Measurements from ENCODE around the gene WDR70.
"Not testable (repeated sequence)": the region's sequence is repeated elsewhere in the genome, so short reads cannot be mapped to it uniquely, and the experiment has no call there.

The WDR70 gene

DNA sequence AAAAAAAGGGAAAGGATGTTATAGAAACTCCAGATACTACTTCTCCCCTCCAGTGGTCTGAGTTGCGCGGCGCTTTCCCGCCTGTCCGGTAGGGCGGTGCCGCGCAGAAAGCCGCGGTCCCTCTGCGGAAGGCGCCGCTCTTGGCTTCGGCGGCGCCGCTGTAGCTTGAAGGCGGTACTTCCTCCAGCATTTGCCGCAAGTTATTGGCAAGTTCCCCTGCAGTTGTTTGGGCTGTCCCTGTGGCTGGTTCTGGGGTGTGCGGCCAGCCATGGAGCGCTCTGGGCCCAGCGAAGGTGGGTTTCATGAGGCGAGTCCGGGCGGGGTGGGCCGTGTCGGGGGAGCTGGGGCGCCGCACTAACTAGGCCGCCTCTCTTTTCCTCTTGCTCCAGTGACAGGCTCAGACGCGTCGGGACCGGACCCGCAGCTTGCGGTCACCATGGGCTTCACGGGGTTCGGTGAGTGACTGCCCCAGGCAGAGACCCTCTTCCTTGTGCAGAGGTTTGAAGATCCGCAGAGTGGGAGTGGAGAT lies at the start of gene WDR70:
Gene WDR70 (plus strand): TSS at position 219 of the 529 bp plus-strand sequence. CDS start 50 bp downstream, at position 269.
- peaks cover 16% of the 10 kb centered on the region for H3K36me3 Mint-ChIP-seq (ENCODE audit: low read depth)
- not testable (repeated sequence) for H3K4me1 Mint-ChIP-seq (ENCODE audit: low read depth); H3K27me3 Mint-ChIP-seq (ENCODE audit: low read depth); H3K9me3 Mint-ChIP-seq
- peak within 1 kb of the TSS; percentile 84 for H3K27ac Mint-ChIP-seq
- H3K4me3 Mint-ChIP-seq: peak within 1 kb of the TSS; percentile 99
- peak; percentile 80 for DNase-seq (ENCODE audit: low spot score)

DNA sequence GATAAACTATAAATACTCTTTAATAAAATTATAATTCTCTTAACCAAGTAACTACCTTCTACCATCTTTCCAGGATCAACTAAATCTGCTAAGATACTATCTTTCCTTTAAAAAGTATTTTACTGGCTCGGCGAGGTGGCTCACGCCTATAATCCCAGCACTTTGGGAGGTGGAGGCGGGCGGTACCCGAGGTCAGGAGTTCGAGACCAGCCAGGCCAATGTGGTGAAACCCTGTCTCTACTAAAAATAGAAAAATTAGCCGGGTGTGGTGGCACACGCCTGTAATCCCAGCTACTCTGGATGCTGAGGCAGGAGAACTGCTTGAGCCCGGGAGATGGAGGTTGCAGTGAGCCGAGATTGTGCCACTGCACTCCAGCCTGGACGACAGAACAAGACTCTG lies 44.4 kb upstream of the WDR70 start:
- not testable (repeated sequence) for H3K27ac Mint-ChIP-seq; H3K4me1 Mint-ChIP-seq (ENCODE audit: low read depth); H3K4me3 Mint-ChIP-seq; H3K27me3 Mint-ChIP-seq (ENCODE audit: low read depth); H3K9me3 Mint-ChIP-seq; DNase-seq (ENCODE audit: low spot score)
- peaks cover 45% of the 10 kb centered on the region for H3K36me3 Mint-ChIP-seq (ENCODE audit: low read depth)

DNA sequence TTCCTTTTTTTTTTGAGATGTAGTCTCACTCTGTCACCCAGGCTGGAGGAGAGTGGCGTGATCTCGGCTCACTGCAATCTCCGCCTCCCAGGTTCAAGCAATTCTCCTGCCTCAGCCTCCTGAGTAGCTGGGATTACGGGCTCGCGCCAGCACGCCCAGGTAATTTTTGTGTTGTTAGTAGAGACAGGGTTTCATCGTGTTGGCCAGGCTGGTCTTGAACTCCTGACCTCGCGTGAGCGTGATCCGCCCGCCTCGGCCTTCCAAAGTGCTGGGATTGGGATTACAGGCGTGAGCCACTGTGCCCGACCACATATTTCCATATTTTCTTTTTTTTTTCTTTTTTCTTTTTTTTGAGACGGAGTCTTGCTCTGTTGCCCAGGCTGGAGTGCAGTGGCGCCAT lies 36.4 kb upstream of the WDR70 start:
- peaks cover 48% of the 10 kb centered on the region for H3K36me3 Mint-ChIP-seq (ENCODE audit: low read depth)
- not testable (repeated sequence) for H3K4me3 Mint-ChIP-seq; H3K4me1 Mint-ChIP-seq (ENCODE audit: low read depth); H3K9me3 Mint-ChIP-seq; DNase-seq (ENCODE audit: low spot score); H3K27me3 Mint-ChIP-seq (ENCODE audit: low read depth); H3K27ac Mint-ChIP-seq

DNA sequence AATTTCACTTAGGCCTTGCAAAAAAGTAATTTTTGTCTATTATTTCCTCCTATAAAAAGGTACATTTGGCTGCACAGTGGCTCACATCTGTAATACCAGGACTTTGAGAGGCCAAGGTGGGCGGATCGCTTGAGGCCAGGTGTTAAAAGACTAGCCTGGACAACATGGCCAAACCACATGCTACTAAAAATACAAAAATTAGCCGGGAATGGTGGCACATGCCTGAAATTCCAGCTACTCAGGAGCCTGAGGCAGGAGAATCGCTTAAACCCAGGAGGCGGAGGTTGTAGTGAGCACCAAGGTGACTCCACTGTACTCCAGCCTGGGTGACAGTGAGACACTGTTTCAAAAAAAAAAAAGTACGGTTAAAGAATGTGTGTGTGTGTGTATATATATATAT lies 24.0 kb upstream of the WDR70 start:
- Mint-ChIP-seq H3K27ac (no peak overlapping the region), H3K36me3 (ENCODE audit: low read depth) (peaks cover 25% of the 10 kb centered on the region)

DNA sequence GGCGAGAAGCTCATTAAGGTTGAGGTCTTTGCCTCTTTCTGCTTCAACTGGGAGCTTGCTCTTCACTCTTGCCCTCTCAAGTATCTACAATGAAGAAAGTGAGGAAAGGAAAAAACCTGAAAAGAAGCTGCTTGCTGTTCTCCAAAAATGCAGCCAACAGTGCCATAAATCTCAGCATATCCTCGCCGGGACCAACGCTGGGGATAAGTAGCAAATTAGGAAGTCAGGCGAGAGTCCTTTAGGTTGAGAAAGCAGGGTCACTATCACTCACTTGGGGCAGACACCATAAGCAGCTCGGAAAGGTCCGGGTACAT lies 8.6 kb upstream of the WDR70 start:
- Mint-ChIP-seq H3K9me3 (no peaks in the 10 kb centered on the region), H3K27me3 (ENCODE audit: low read depth) (no peaks in the 10 kb centered on the region), H3K27ac (peak overlapping the region; percentile 95), H3K4me1 (ENCODE audit: low read depth) (peaks cover 24% of the 10 kb centered on the region), H3K4me3 (peak overlapping the region; percentile 95), H3K36me3 (ENCODE audit: low read depth) (peaks cover 15% of the 10 kb centered on the region)
- no peak for DNase-seq (ENCODE audit: low spot score)

More for the DNA sequence above, 24.0 kb upstream of the WDR70 start:
- no peak overlapping the region for H3K4me3 Mint-ChIP-seq
- peaks cover 2% of the 10 kb centered on the region for H3K4me1 Mint-ChIP-seq (ENCODE audit: low read depth)
- H3K27me3 Mint-ChIP-seq (ENCODE audit: low read depth): no peaks in the 10 kb centered on the region
- no peak for DNase-seq (ENCODE audit: low spot score)
- H3K9me3 Mint-ChIP-seq: no peaks in the 10 kb centered on the region

DNA sequence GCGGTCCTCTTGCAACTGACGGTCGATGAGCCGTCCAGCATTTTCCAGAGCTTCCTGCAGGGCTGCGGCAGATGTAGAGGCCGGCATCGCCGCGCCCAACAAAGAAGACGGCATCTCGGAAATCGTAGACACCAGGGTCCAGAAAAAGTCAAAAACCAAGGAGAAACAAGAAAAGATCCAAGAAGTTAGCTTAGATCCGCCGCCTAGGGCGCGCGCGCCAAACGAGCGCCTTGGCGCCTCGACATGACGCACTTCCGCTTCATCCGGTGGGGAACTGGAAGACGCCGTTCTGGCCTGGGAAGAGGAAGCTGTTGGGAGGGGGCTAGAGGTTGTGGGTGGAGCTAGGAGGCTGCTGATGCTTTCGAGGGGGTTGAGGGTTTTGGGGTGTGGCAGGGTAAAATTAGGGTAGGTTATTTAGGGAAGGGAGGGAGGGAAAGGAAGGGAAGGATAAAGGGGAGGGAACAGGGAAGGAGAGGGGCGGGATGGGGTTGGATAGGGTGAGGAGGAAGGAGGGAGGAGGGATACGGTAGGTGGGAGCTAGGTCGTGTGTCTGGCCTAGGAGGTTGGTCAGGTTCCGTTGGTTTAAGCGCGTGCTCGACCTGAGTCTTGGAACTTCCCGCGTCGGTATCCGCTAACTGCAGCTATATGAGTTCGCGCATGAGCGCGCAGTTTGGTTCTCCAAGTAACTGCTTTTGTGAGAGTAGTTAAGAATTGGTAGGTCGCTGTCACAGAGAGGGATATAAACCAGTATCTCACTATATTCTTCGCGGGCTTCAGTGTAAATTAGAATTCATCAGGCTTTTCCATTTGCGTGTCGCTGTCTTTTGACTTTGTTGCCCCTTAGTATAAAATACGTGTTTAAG lies 8.0 kb upstream of the WDR70 start, which contains the start of gene NUP155:
Gene NUP155 (minus strand): TSS at position 243 of the 863 bp plus-strand sequence. CDS start 129 bp downstream, at position 114.
- Mint-ChIP-seq H3K27me3 (ENCODE audit: low read depth) (no peaks in the 10 kb centered on the region), H3K4me1 (ENCODE audit: low read depth) (peaks cover 21% of the 10 kb centered on the region), H3K9me3 (no peaks in the 10 kb centered on the region), H3K36me3 (ENCODE audit: low read depth) (peaks cover 15% of the 10 kb centered on the region), H3K4me3 (peak within 1 kb of the TSS; percentile 95), H3K27ac (peak within 1 kb of the TSS; percentile 95)
- peak; percentile 88 for DNase-seq (ENCODE audit: low spot score)

DNA sequence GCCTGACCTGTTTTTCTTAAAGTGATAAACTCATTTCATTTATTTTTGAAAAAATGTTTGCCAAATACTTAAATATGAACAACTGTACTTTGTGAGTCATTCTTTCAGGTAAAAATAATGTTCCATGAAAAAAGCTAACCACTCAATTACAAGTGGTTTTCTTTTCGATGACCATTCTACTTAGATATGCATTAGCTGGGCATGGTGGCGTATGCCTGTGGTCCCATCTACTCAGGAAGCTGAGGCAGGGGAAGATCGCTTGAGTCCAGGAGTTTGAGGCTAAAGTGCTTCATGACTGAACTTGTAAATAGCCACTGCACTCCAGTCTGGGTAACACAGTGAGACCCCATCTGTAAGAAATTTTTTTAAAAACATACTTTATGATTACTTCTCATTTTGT lies 4.0 kb upstream of the WDR70 start:
- no peak overlapping the region for H3K4me3 Mint-ChIP-seq
- no peak overlapping the region for H3K27ac Mint-ChIP-seq
- H3K4me1 Mint-ChIP-seq (ENCODE audit: low read depth): peaks cover 10% of the 10 kb centered on the region
- DNase-seq (ENCODE audit: low spot score): no peak
- peaks cover 6% of the 10 kb centered on the region for H3K36me3 Mint-ChIP-seq (ENCODE audit: low read depth)
- H3K9me3 Mint-ChIP-seq: no peaks in the 10 kb centered on the region
- H3K27me3 Mint-ChIP-seq (ENCODE audit: low read depth): no peaks in the 10 kb centered on the region

DNA sequence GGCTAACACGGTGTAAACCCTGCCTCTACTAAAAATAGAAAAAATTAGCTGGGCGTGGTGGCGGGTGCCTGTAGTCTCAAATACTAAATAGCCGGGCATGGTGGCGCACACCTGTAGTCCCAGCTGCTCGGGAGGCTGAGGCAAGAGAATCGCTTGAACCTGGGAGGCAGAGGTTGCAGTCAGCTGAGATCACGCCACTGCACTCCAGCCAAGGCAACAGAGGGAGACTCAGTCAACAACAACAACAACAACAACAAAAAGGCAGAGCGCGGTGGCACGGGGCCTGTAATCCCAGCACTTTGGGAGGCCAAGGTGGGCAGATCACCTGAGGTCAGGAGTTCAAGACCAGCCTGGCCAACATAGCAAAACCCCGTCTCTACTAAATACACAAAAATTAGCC lies 1.1 kb upstream of the WDR70 start:
- peak overlapping the region; percentile 67 for H3K4me3 Mint-ChIP-seq
- DNase-seq (ENCODE audit: low spot score); H3K4me1 Mint-ChIP-seq (ENCODE audit: low read depth); H3K27me3 Mint-ChIP-seq (ENCODE audit: low read depth); H3K9me3 Mint-ChIP-seq; H3K27ac Mint-ChIP-seq: not testable (repeated sequence)
- peaks cover 13% of the 10 kb centered on the region for H3K36me3 Mint-ChIP-seq (ENCODE audit: low read depth)

DNA sequence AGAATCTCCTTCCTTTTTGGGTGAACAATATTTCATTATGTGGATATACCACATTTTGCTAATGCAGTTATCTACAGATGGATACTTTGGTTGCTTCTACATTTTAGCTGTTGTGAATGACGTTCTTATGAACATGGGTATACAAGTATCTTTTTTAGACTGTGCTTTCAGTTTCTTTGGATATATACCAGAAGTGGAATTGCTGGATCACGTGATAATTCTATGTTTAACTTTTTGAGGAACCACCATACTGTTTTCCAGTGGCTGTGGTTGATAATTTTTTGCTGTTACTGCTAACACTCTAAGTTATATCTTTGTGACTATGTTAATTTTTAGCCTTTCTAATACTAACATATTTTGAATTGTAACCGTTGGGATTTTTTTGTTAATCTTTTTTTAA lies 12.5 kb downstream of the WDR70 start:
- no peaks in the 10 kb centered on the region for H3K27me3 Mint-ChIP-seq (ENCODE audit: low read depth)
- H3K36me3 Mint-ChIP-seq (ENCODE audit: low read depth): peaks cover 18% of the 10 kb centered on the region
- H3K4me3 Mint-ChIP-seq: no peak overlapping the region
- DNase-seq (ENCODE audit: low spot score): no peak
- no peak overlapping the region for H3K27ac Mint-ChIP-seq
- peaks cover 3% of the 10 kb centered on the region for H3K4me1 Mint-ChIP-seq (ENCODE audit: low read depth)
- H3K9me3 Mint-ChIP-seq: no peaks in the 10 kb centered on the region

DNA sequence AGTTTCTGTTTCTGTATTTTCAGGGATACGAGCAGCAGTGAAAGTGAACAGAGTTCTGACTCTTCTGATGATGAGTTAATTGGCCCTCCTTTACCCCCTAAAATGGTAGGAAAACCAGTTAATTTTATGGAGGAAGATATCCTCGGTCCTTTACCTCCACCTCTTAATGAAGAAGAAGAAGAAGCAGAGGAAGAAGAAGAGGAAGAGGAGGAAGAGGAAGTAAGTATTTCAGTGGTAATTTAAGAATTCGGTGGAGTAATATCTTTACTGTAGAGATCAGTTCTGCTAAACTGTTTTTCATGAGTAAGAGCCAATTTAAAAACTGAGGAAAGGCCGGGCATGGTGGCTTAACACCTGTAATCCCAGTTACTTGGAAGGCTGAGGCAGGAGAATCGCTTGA lies 17.2 kb downstream of the WDR70 start:
- Mint-ChIP-seq H3K27ac (no peak overlapping the region), H3K9me3 (no peaks in the 10 kb centered on the region), H3K4me1 (ENCODE audit: low read depth) (no peaks in the 10 kb centered on the region)

DNA sequence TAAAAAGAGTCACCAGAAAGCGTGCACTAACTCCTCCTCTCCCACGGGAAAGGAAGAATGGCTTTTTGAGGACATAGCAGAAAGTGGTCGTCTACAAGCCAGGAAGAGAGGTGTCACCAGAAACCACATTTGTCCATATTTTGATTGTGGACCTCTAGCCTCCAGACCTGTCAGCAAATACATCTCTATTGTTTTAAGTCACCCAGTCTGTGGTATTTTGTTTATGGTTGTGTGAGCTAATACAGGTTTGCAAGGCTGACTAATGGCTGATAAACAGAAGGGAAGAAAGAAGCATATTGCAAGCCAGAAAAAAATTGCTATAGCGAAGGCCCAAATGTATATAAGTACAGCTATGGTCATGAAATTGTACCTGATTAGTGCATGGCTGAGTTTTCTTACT lies 21.4 kb downstream of the WDR70 start:
- DNase-seq (ENCODE audit: low spot score): no peak
- Mint-ChIP-seq H3K27me3 (ENCODE audit: low read depth) (no peaks in the 10 kb centered on the region), H3K9me3 (no peaks in the 10 kb centered on the region), H3K4me1 (ENCODE audit: low read depth) (no peaks in the 10 kb centered on the region), H3K27ac (no peak overlapping the region), H3K36me3 (ENCODE audit: low read depth) (peaks cover 16% of the 10 kb centered on the region), H3K4me3 (no peak overlapping the region)

More for the DNA sequence above, 17.2 kb downstream of the WDR70 start:
- no peak overlapping the region for H3K4me3 Mint-ChIP-seq
- H3K36me3 Mint-ChIP-seq (ENCODE audit: low read depth): peaks cover 22% of the 10 kb centered on the region
- no peaks in the 10 kb centered on the region for H3K27me3 Mint-ChIP-seq (ENCODE audit: low read depth)
- DNase-seq (ENCODE audit: low spot score): no peak

DNA sequence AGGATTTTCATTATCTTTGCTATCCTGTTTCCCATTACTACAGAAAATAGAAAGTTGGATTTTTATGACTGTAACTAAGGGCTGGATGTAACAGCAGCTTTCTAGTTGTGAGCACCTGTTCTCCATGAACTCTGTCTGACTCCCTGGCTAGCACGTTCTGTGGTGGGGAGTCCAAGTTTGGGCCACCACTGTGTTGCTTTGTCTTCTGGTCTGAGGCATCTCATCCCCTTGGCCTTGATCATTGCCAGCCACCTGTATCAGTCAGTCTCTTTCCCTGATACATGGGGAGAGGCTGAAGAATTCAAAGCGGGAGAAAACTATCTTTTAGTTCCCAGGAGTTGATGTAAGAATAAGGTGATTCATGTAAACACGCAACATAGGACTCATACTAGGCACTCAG lies 33.4 kb downstream of the WDR70 start:
- H3K9me3 Mint-ChIP-seq: no peaks in the 10 kb centered on the region
- peaks cover 10% of the 10 kb centered on the region for H3K36me3 Mint-ChIP-seq (ENCODE audit: low read depth)
- H3K4me3 Mint-ChIP-seq: no peak overlapping the region
- no peaks in the 10 kb centered on the region for H3K4me1 Mint-ChIP-seq (ENCODE audit: low read depth)
- no peaks in the 10 kb centered on the region for H3K27me3 Mint-ChIP-seq (ENCODE audit: low read depth)
- H3K27ac Mint-ChIP-seq: no peak overlapping the region
- no peak for DNase-seq (ENCODE audit: low spot score)

DNA sequence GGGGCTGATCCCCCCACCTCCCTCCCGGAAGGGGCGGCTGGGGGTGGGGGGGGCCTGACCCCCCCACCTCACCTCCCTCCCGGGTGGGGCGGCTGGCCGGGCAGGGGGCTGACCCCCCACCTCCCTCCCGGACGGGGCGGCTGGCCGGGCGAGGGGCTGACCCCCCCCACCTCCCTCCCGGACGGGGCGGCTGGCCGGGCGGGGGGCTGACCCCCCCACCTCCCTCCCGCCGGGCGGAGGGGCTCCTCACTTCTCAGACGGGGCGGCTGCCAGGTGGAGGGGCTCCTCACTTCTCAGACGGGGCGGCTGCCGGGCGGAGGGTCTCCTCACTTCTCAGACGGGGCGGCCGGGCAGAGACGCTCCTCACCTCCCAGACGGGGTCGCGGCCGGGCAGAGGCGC lies 36.3 kb downstream of the WDR70 start:
- H3K4me1 Mint-ChIP-seq (ENCODE audit: low read depth); H3K27ac Mint-ChIP-seq; H3K9me3 Mint-ChIP-seq; H3K4me3 Mint-ChIP-seq; H3K27me3 Mint-ChIP-seq (ENCODE audit: low read depth); H3K36me3 Mint-ChIP-seq (ENCODE audit: low read depth); DNase-seq (ENCODE audit: low spot score): not testable (repeated sequence)

DNA sequence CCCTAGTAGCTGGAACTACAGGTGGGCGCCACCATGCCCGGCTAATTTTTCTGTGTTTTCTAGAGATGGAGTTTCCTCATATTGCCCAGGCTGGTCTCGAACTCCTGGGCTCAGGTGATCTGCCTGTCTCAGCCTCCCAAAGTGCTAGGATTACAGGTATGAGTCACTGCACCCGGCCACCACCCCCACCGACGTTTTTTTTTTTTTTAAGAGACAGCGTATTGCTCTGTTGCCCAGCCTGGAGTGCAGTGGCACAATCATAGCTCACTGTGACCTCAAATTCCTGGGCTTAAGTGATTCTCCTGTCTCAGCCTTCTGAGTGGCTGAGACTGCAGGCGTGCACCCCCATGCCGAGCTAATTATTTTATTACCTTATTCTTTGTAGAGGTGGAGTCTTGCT lies 38.2 kb downstream of the WDR70 start:
- H3K4me3 Mint-ChIP-seq: no peak overlapping the region
- peaks cover 1% of the 10 kb centered on the region for H3K4me1 Mint-ChIP-seq (ENCODE audit: low read depth)
- DNase-seq (ENCODE audit: low spot score): no peak
- H3K9me3 Mint-ChIP-seq: no peaks in the 10 kb centered on the region
- no peaks in the 10 kb centered on the region for H3K27me3 Mint-ChIP-seq (ENCODE audit: low read depth)
- H3K36me3 Mint-ChIP-seq (ENCODE audit: low read depth): peaks cover 9% of the 10 kb centered on the region
- no peak overlapping the region for H3K27ac Mint-ChIP-seq

DNA sequence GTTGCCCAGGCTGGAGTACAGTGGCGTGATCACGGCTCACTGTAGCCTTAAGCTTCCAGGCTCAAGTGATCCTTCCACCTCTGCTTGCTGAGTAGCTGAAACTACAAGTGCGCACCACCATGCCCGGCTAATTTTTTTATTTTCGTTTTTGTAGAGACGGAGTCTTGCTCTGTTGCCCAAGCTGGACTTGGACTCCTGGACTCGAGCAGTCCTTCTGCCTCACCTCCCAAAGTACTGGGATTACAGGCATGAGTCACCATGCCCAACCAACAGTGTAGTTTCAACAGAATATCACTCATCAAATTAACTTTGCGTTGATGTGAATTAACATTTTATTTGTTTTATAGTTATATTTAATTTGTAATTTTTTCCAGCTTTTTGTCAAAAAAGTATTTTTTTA lies 45.3 kb downstream of the WDR70 start:
- Mint-ChIP-seq H3K4me3 (no peak overlapping the region), H3K9me3 (no peaks in the 10 kb centered on the region), H3K4me1 (ENCODE audit: low read depth) (peaks cover 2% of the 10 kb centered on the region), H3K27me3 (ENCODE audit: low read depth) (no peaks in the 10 kb centered on the region), H3K27ac (no peak overlapping the region), H3K36me3 (ENCODE audit: low read depth) (peaks cover 5% of the 10 kb centered on the region)
- DNase-seq (ENCODE audit: low spot score): no peak
